HG03558 (cell line): ENCODE results near the gene FAM110D.

Experiments used
- ATAC-seq: cut with Tn5 transposase; IDR thresholded peaks from one replicate; pipeline ENCODE4 v1.9.1; 2021; ENCODE audit warnings: moderate number of reproducible peaks; ENCODE audit not compliant: unreplicated experiment; ENCODE audit errors: extremely low read depth

Gene FAM110D

GRCh38 chr1:26181586-26182382 lies 22.9 kb downstream of the FAM110D start:
- ATAC-seq, result no peak

- ATAC-seq, result no peak
These were observed 23.5 kb downstream of the FAM110D start for GRCh38 chr1:26182383-26182696.

- no peak for ATAC-seq
These were observed 25.2 kb downstream of the FAM110D start for GRCh38 chr1:26184086-26184485.

- ATAC-seq, result no peak
These were observed 26.0 kb downstream of the FAM110D start for GRCh38 chr1:26184883-26185282.

- ATAC-seq, result no peak
These were observed 29.0 kb downstream of the FAM110D start for GRCh38 chr1:26187882-26188281.

GRCh38 chr1:26188477-26188876 lies 29.6 kb downstream of the FAM110D start:
- no peak for ATAC-seq

GRCh38 chr1:26189331-26189730 lies 30.5 kb downstream of the FAM110D start:
- ATAC-seq, result no peak

- ATAC-seq, result no peak
These were observed 30.9 kb downstream of the FAM110D start for GRCh38 chr1:26189751-26190275.

- ATAC-seq, result no peak
These were observed 31.6 kb downstream of the FAM110D start, which contains the start of gene CATSPER4 for GRCh38 chr1:26190373-26190987. Gene CATSPER4, plus strand, starts transcription at chr1:26190602. Its CDS starts 26 bp downstream, at chr1:26190628.

GRCh38 chr1:26191739-26192138 lies 32.9 kb downstream of the FAM110D start:
- no peak for ATAC-seq

- ATAC-seq, result no peak
These were observed 36.9 kb downstream of the FAM110D start for GRCh38 chr1:26195805-26196204.

- ATAC-seq, result no peak
These were observed 38.4 kb downstream of the FAM110D start for GRCh38 chr1:26197301-26197700.

- ATAC-seq, result no peak
These were observed 38.9 kb downstream of the FAM110D start for GRCh38 chr1:26197813-26198212.

GRCh38 chr1:26200413-26200812 lies 41.5 kb downstream of the FAM110D start:
- ATAC-seq, result no peak

- no peak for ATAC-seq
These were observed 44.9 kb downstream of the FAM110D start for GRCh38 chr1:26203642-26204318.

- no peak for ATAC-seq
These were observed 51.4 kb downstream of the FAM110D start for GRCh38 chr1:26210147-26210870.

- ATAC-seq, result no peak
These were observed 53.8 kb downstream of the FAM110D start for GRCh38 chr1:26212726-26213125.

GRCh38 chr1:26213335-26213905 lies 54.5 kb downstream of the FAM110D start:
- ATAC-seq, result no peak
